Natural killer cell (primary cell): Measurements from ENCODE around the gene TCF15. TPM values are rescaled to one million over a fixed set of nuclear protein-coding genes. Genes with fewer than 3 reads are reported as not detected.

Source experiments
- ATAC-seq, 3 donors: fragments of 150-1000 bp in 2 of 3; fragments of 200-7000 bp in 1 of 3; cut with Tn5 transposase; 1 replicate in 1 of 3; 2 replicates in 2 of 3; pipeline ENCODE4 v1.10.0; 2021; ENCODE audit warnings: mild to moderate bottlenecking in 2 of 3, moderate library complexity in 2 of 3
- DNase-seq, 2 donors: peaks; one replicate each; pipeline versions ENCODE4 v3.0.0 to v3.0.0-alpha.2; 2013 to 2021; ENCODE audit warnings: mixed read lengths in 1 of 2
- H3K27ac ChIP-seq: one replicate; pipeline ENCODE4 v1.5.1; 2013; ENCODE audit warnings: mild to moderate bottlenecking, low read length
- H3K27me3 ChIP-seq: one replicate; pipeline ENCODE4 v1.6.1; 2013; ENCODE audit warnings: low read length; ENCODE audit not compliant: control insufficient read depth, insufficient read depth
- H3K36me3 ChIP-seq: one replicate; pipeline ENCODE4 v1.6.1; 2013; ENCODE audit warnings: low read length; ENCODE audit not compliant: control insufficient read depth, insufficient read depth
- H3K4me1 ChIP-seq: one replicate; pipeline ENCODE4 v1.6.1; 2013; ENCODE audit warnings: low read length; ENCODE audit not compliant: control insufficient read depth, insufficient read depth
- H3K4me3 ChIP-seq: one replicate; pipeline ENCODE4 v1.5.1; 2013; ENCODE audit warnings: low read length
- H3K9me3 ChIP-seq: one replicate; pipeline ENCODE4 v1.6.1; 2013; ENCODE audit warnings: low read length; ENCODE audit not compliant: control insufficient read depth, insufficient read depth
- H3K27ac Mint-ChIP-seq, 2 donors: one replicate each; pipeline ENCODE4 v1.8.0; 2022; ENCODE audit warnings: mild to moderate bottlenecking in 2 of 2, mixed read lengths in 2 of 2, moderate library complexity in 1 of 2
- H3K27me3 Mint-ChIP-seq, 2 donors: one replicate each; pipeline ENCODE4 v1.8.0; 2022; ENCODE audit warnings: low read depth in 2 of 2, mixed read lengths in 2 of 2
- H3K36me3 Mint-ChIP-seq: one replicate; pipeline ENCODE4 v1.8.0; 2022; ENCODE audit warnings: mixed read lengths
- H3K4me1 Mint-ChIP-seq, 2 donors: one replicate each; pipeline ENCODE4 v1.8.0; 2022; ENCODE audit warnings: mixed read lengths in 2 of 2
- H3K4me3 Mint-ChIP-seq: one replicate; pipeline ENCODE4 v1.8.0; 2022; ENCODE audit warnings: mild to moderate bottlenecking, moderate library complexity, mixed read lengths
- H3K9me3 Mint-ChIP-seq, 2 donors: one replicate each; pipeline ENCODE4 v1.8.0; 2022; ENCODE audit warnings: mixed read lengths in 2 of 2
- CTCF ChIP-seq: fragments of 200-600 bp; IDR thresholded peaks from one replicate; pipeline ENCODE4 v1.8.0; 2022; ENCODE audit warnings: antibody characterized with exemption
- WGBS: methylation state at CpG from one replicate; pipeline ENCODE4 v1.1.7; 2013; ENCODE audit warnings: missing lambda C conversion rate; ENCODE audit not compliant: insufficient coverage; 5-methylcytosine and 5-hydroxymethylcytosine counted together
- intact Hi-C: fragments of 100-400 bp; cut with micrococcal nuclease; formaldehyde crosslinking; loops from one replicate; pipeline ENCODE4 v1.14.2; 2022
- total RNA-seq, 4 donors: library from RNA; stranded (reverse); fragments of 120-200 nt in 1 of 4; gene quantifications; one replicate each; pipeline versions ENCODE4 v1.2.3 to v1.2.4, GENCODE V29; 2013 to 2022

The TCF15 gene
- total RNA-seq, 3 donors from 2014 or later (not counting 1 experiment from before 2014, with no cell fraction given): 0.32 TPM; not detected in 2

- Histone ChIP-seq H3K27me3 (peaks cover 6% of the 10 kb centered on the region), H3K36me3 (no peaks in the 10 kb centered on the region), H3K4me3 (no peak overlapping the region), H3K9me3 (no peaks in the 10 kb centered on the region), H3K4me1 (no peaks in the 10 kb centered on the region), H3K27ac (no peak overlapping the region)
- 91% methylated on average over 3 of the region's 3 CpGs for WGBS
- no peak for TF ChIP-seq CTCF
- intact Hi-C loops: loop anchor here (5.0 kb wide), 2 partner anchors 103 to 173 kb away; no protein-coding TSS in a partner anchor
- Mint-ChIP-seq H3K36me3 (no peaks in the 10 kb centered on the region), H3K4me1 (no peaks in the 10 kb centered on the region), H3K27me3 (peaks cover 17 to 25% of the 10 kb centered on the region in 2 donors), H3K27ac (no peak overlapping the region), H3K4me3 (no peak overlapping the region), H3K9me3 (no peaks in the 10 kb centered on the region)
- no peak for ATAC-seq
- no peak for DNase-seq
Measured at GRCh38 chr20:564192-564591, 45.9 kb downstream of the TCF15 start.

- intact Hi-C loops: loop anchor here (5.0 kb wide), 2 partner anchors 104 to 174 kb away; no protein-coding TSS in a partner anchor
- peaks cover 17 to 19% of the 10 kb centered on the region in 2 donors for H3K27me3 Mint-ChIP-seq
- DNase-seq: no peak
Measured at GRCh38 chr20:563187-563586, 46.9 kb downstream of the TCF15 start.

GRCh38 chr20:562232-562897, 47.7 kb downstream of the TCF15 start:
- ATAC-seq (no peak), DNase-seq (no peak)
- Histone ChIP-seq H3K4me1 (no peaks in the 10 kb centered on the region), H3K27ac (no peak overlapping the region), H3K36me3 (no peaks in the 10 kb centered on the region), H3K4me3 (no peak overlapping the region), H3K27me3 (peaks cover 4% of the 10 kb centered on the region), H3K9me3 (no peaks in the 10 kb centered on the region)
- Mint-ChIP-seq H3K4me1 (no peaks in the 10 kb centered on the region), H3K27ac (no peak overlapping the region), H3K27me3 (peaks cover 17 to 18% of the 10 kb centered on the region in 2 donors), H3K4me3 (no peak overlapping the region), H3K36me3 (no peaks in the 10 kb centered on the region), H3K9me3 (no peaks in the 10 kb centered on the region)
- WGBS: 74% methylated on average over 5 of the region's 5 CpGs
- TF ChIP-seq CTCF: no peak
- intact Hi-C loops: loop anchor here (5.0 kb wide), 2 partner anchors 105 to 175 kb away; no protein-coding TSS in a partner anchor

More at GRCh38 chr20:563187-563586, 46.9 kb downstream of the TCF15 start:
- H3K36me3 ChIP-seq: no peaks in the 10 kb centered on the region
- no peak for TF ChIP-seq CTCF
- 90% methylated on average over 5 of the region's 5 CpGs for WGBS
- H3K36me3 Mint-ChIP-seq: no peaks in the 10 kb centered on the region
- H3K4me3 ChIP-seq: no peak overlapping the region
- no peaks in the 10 kb centered on the region for H3K9me3 ChIP-seq
- H3K27me3 ChIP-seq: peaks cover 6% of the 10 kb centered on the region
- H3K9me3 Mint-ChIP-seq: no peaks in the 10 kb centered on the region
- no peak overlapping the region for H3K27ac Mint-ChIP-seq
- no peaks in the 10 kb centered on the region for H3K4me1 ChIP-seq
- ATAC-seq: no peak
- no peak overlapping the region for H3K4me3 Mint-ChIP-seq
- no peaks in the 10 kb centered on the region for H3K4me1 Mint-ChIP-seq
- no peak overlapping the region for H3K27ac ChIP-seq
